ENCODE measurements around the gene IGSF3. TPM values are rescaled to one million over a fixed set of nuclear protein-coding genes. Genes with fewer than 3 reads are reported as not detected.
"Not testable (repeated sequence)": the region's sequence is repeated elsewhere in the genome, so short reads cannot be mapped to it uniquely, and the experiment has no call there.

The IGSF3 gene
- total and polyA plus RNA-seq, 9 donors, result 0.38 to 2.1 (median 1.0) TPM

DNA sequence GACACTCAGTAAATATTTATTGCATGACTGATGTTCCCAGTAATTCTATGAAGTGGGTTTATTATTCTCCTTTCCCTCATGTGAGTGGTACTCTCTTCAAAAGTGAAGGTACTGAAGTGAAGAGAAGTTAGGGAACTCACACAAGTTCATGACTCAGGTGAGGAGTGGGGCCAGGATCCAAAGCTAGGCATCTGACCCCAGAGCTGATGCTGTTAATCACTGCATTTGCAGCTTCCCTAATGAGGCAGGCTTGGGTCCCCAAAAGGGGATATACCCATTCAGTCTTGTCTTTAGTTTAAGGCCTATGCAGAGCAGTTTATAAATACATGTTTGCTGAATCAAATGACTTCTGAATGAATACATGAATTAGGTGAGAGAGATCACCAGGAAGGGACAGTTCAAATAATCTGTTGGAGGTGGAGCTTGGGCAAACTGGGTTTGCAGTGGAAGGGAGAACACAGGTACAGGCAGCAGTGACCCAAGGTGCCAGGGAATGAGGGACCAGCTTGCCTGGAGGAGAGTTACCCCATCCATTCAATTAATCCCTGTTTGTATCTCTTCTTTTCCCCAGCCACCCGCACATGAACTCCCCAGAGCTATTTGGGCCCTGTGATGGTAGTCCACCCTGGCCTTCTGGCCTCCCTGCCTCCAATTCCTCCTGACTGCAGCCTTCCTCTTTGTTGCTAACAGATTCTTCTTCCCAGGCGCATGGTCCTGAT is 98.7 kb downstream of the IGSF3 start:
- Histone ChIP-seq H3K36me3 (no peaks in the 10 kb centered on the region), H3K27me3 (no peaks in the 10 kb centered on the region), H3K9me3 (no peaks in the 10 kb centered on the region), H3K4me3 (no peak overlapping the region), H3K4me1 (ENCODE audit: insufficient read depth) (no peaks in the 10 kb centered on the region), H3K27ac (no peak overlapping the region)
- no peak for DNase-seq
- TF ChIP-seq, protein P1, sequence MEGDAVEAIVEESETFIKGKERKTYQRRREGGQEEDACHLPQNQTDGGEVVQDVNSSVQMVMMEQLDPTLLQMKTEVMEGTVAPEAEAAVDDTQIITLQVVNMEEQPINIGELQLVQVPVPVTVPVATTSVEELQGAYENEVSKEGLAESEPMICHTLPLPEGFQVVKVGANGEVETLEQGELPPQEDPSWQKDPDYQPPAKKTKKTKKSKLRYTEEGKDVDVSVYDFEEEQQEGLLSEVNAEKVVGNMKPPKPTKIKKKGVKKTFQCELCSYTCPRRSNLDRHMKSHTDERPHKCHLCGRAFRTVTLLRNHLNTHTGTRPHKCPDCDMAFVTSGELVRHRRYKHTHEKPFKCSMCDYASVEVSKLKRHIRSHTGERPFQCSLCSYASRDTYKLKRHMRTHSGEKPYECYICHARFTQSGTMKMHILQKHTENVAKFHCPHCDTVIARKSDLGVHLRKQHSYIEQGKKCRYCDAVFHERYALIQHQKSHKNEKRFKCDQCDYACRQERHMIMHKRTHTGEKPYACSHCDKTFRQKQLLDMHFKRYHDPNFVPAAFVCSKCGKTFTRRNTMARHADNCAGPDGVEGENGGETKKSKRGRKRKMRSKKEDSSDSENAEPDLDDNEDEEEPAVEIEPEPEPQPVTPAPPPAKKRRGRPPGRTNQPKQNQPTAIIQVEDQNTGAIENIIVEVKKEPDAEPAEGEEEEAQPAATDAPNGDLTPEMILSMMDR (IDR thresholded peaks at IDR 0.05), result no peak
- TF ChIP-seq EP300 (IDR thresholded peaks at IDR 0.05) (no peak), POLR2A (IDR thresholded peaks at IDR 0.05) (no peak)
- WGBS, 3 donors, result 96 to 98% (median 96%) methylated on average over 2 of the region's 2 CpGs
- intact Hi-C loops (cut with DNase I), result no loop called here

DNA sequence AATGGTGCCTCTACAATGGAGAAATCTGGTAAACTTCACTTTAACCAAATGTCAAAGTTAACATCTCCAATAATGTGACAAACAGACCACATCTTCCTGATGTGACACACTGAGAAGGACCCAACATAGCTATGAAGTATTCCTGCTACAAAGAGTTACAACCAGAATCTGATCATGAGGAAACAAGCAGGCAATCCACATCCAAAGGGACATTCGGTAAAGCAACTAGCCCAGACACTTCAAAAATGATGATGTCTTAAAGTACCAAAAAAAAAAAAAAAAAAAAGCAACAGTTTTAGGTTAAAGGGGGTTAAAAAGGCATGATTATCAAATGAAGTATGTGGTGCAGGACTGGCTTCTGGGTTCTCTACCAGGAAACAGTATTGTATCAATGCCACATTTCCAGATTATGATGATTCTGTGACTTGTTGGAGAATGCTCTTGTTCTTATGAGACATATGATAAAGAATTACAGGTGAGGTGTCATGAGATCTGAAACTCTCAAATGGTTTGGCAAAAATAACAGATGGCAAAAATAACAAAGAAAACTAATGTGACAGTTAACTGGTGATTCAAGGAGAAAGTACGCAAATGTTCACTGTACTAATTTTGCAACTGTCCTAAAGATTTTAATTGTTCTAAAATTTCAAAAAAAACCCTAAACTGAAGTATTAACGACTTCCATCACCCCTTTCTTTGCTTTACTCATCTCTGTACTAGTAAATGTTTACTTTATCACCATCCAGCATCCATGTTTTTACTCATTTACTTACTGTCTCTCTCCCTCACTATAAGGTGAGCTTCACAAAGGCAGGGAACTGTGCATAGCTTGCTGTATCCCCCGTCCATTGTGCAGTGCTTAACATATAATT is 99.5 kb downstream of the IGSF3 start:
- TF ChIP-seq EP300 (IDR thresholded peaks at IDR 0.05) (no peak), POLR2A (IDR thresholded peaks at IDR 0.05) (no peak)
- TF ChIP-seq, protein P1 (IDR thresholded peaks at IDR 0.05), result no peak
- no peak for DNase-seq
- Histone ChIP-seq H3K4me1 (ENCODE audit: insufficient read depth) (no peaks in the 10 kb centered on the region), H3K9me3 (no peaks in the 10 kb centered on the region), H3K36me3 (no peaks in the 10 kb centered on the region), H3K4me3 (no peak overlapping the region), H3K27ac (no peak overlapping the region), H3K27me3 (no peaks in the 10 kb centered on the region)
- intact Hi-C loops (cut with DNase I), result no loop called here
- 62 to 77% (median 74%) methylated on average over 4 of the region's 4 CpGs for WGBS, 3 donors

DNA sequence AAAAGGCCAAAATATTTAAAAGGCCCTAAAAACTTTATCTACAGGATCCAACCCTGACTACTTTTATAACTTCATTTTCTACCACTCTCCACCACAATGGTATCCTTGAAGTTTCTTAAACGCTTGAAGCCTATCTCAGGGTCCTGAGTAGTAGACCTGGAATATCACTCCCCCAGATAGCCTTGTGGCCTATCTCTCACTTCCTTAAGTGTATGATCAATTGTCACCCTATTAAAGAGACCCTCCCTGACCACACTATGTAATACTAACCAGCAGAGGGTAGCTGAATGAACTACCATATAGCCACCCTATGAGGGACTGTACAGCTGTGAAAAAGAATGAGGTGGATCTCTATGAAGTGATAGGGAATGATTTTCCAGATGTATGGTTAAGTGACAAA is 102.3 kb downstream of the IGSF3 start:
- no peaks in the 10 kb centered on the region for H3K27me3 ChIP-seq
- H3K36me3 ChIP-seq, result no peaks in the 10 kb centered on the region
- TF ChIP-seq EP300 (IDR thresholded peaks at IDR 0.05), result no peak
- TF ChIP-seq, protein P1 (IDR thresholded peaks at IDR 0.05), result no peak
- no peak for TF ChIP-seq POLR2A (IDR thresholded peaks at IDR 0.05)
- H3K4me1 ChIP-seq (ENCODE audit: insufficient read depth), result no peaks in the 10 kb centered on the region
- no peak overlapping the region for H3K4me3 ChIP-seq
- intact Hi-C loops (cut with DNase I), result no loop called here
- no peak for DNase-seq
- WGBS, 3 donors, result 62 to 78% (median 68%) methylated on average over 1 of the region's 1 CpG
- H3K27ac ChIP-seq, result no peak overlapping the region
- no peaks in the 10 kb centered on the region for H3K9me3 ChIP-seq

DNA sequence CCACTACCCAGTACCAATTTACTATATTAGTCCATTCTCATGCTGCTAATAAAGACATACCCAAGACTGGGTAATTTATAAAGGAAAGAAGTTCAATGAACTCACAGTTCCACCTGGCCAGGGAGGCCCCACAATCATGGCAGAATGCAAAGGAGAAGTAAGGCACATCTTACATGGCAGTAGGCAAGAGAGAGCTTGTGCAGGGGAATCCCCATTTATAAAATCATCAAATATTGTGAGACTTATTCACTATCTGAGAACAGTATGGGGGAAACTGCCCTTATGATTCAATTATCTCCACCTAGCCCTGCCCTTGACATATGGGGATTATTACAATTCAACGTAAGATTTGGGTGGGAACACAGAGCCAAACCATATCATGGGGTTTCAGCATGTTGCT is 103.1 kb downstream of the IGSF3 start:
- no peak for DNase-seq
- no peak overlapping the region for H3K4me3 ChIP-seq
- intact Hi-C loops (cut with DNase I), result no loop called here
- TF ChIP-seq POLR2A (IDR thresholded peaks at IDR 0.05) (no peak), EP300 (IDR thresholded peaks at IDR 0.05) (no peak)
- TF ChIP-seq, protein P1 (IDR thresholded peaks at IDR 0.05), result no peak
- no peak overlapping the region for H3K27ac ChIP-seq
- no peaks in the 10 kb centered on the region for H3K36me3 ChIP-seq
- no peaks in the 10 kb centered on the region for H3K9me3 ChIP-seq
- 86 to 97% (median 95%) methylated on average over 1 of the region's 1 CpG for WGBS, 3 donors
- H3K27me3 ChIP-seq, result no peaks in the 10 kb centered on the region
- no peaks in the 10 kb centered on the region for H3K4me1 ChIP-seq (ENCODE audit: insufficient read depth)

DNA sequence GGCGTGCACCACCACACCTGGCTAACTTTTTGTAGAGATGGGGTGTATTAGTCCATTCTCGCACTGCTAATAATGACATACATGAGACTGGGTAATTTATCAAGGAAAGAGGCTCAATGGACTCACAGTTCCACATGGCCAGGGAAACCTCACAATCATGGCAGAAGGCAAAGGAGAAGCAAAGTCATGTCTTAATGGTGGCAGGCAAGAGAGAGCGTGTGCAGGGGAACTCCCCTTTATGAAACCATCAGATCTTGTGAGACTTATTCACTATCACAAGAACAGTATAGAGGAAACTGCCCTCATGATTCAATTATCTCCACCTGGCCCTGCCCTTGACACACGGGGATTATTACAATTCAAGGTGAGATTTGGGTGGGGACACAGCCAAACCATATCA is 105.1 kb downstream of the IGSF3 start:
- 95 to 97% (median 95%) methylated on average over 4 of the region's 4 CpGs for WGBS, 3 donors

More for the DNA sequence above, 105.1 kb downstream of the IGSF3 start:
- H3K27me3 ChIP-seq; H3K36me3 ChIP-seq; H3K4me1 ChIP-seq (ENCODE audit: insufficient read depth); DNase-seq; H3K9me3 ChIP-seq; H3K4me3 ChIP-seq; H3K27ac ChIP-seq; intact Hi-C loops (cut with DNase I): not testable (repeated sequence)
